Epithelial cell of esophagus (primary cell): ENCODE data around the gene SIRPB2.

ENCODE experiments used
- DNase-seq: peaks from one replicate; pipeline ENCODE4 v3.0.0; 2010; ENCODE audit warnings: low read depth
- H3K4me3 ChIP-seq: 2 replicates; pipeline ENCODE4 v1.5.1; 2011; ENCODE audit warnings: mild to moderate bottlenecking, low read length, control low read depth
- CTCF ChIP-seq: IDR thresholded peaks from 2 replicates; pipeline ENCODE4 v1.5.1; 2011; ENCODE audit warnings: low read depth, mild to moderate bottlenecking, low read length, control low read depth, inconsistent platforms; ENCODE audit not compliant: insufficient read depth; ENCODE audit errors: missing control alignments

The SIRPB2 gene

DNA sequence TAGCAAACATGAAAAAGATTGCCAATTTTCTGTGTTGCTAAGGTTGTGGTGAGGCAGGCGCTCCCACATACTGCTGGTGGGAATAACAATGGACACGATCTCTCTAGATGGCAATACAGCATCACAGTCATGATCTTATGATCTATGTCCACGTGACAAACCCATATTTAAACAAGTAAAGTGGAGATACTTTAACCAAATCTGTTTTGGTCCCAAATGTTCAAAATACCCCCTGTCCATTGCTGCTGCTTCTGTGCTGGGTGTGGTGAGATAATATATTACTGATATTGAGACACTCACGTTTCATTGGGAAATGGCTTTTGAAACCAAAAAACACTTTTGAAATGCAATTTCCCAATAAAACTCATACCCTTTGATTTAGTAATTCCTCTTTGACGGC lies 43.3 kb upstream of the SIRPB2 start:
- TF ChIP-seq CTCF: no peak
- no peak overlapping the region for H3K4me3 ChIP-seq
- no peak for DNase-seq

DNA sequence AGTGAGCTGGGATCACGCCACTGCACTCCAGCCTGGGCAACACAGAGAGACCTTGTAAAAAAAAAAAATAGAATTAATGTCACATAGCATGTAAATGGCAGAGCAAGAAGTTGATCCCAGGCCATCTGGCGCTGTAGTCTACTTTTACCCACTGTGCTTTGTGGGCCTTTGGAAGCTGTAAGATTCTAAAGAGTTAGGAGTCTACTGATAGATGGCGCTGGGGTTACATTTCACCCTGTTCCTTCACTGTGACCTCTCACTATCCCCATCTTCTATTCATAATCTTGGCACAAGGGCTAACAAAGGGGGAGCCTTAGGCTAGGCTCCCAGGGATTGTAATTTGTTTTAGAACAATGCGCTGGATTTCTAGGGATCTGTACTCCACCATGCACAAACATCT lies 41.8 kb upstream of the SIRPB2 start:
- DNase-seq: peak; percentile 8
- no peak overlapping the region for H3K4me3 ChIP-seq
- peak; percentile 9 for TF ChIP-seq CTCF

GRCh38 chr20:1528811-1529210 lies 37.6 kb upstream of the SIRPB2 start:
- DNase-seq: peak; percentile 73
- H3K4me3 ChIP-seq: no peak overlapping the region
- no peak for TF ChIP-seq CTCF

- no peak overlapping the region for H3K4me3 ChIP-seq
- no peak for TF ChIP-seq CTCF
- no peak for DNase-seq
These were observed 36.7 kb upstream of the SIRPB2 start for GRCh38 chr20:1527923-1528322.

DNA sequence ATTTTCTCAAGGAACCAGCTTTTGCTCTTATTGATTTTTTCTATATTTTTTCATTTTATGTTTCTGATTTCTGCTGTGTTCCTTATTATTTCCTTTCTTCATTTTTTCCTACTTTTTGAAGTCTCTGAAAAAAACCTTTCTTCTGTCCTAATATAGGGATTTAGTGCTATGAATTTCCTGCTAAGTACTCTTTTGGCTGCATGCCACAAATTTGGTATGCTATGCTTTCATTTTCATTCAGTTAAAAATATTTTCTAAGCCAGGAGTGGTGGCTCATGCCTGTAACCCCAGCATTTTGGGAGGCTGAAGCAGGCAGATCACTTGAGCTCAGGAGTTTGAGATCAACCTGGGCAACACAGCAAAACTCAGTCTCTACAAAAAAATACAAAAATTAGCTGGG lies 35.7 kb upstream of the SIRPB2 start:
- no peak for DNase-seq
- H3K4me3 ChIP-seq: no peak overlapping the region
- TF ChIP-seq CTCF: no peak

GRCh38 chr20:1526310-1526709 lies 35.1 kb upstream of the SIRPB2 start:
- no peak overlapping the region for H3K4me3 ChIP-seq
- DNase-seq: no peak
- TF ChIP-seq CTCF: no peak

- no peak for TF ChIP-seq CTCF
- H3K4me3 ChIP-seq: no peak overlapping the region
- no peak for DNase-seq
These were observed 32.8 kb upstream of the SIRPB2 start for GRCh38 chr20:1524004-1524403.
